ENCODE results near the gene TXNL4B. TPM values are rescaled to one million over a fixed set of nuclear protein-coding genes. Genes with fewer than 3 reads are reported as not detected.

Gene TXNL4B
- total RNA-seq, 1 experiment from 2014 or later: 7.7 TPM

DNA sequence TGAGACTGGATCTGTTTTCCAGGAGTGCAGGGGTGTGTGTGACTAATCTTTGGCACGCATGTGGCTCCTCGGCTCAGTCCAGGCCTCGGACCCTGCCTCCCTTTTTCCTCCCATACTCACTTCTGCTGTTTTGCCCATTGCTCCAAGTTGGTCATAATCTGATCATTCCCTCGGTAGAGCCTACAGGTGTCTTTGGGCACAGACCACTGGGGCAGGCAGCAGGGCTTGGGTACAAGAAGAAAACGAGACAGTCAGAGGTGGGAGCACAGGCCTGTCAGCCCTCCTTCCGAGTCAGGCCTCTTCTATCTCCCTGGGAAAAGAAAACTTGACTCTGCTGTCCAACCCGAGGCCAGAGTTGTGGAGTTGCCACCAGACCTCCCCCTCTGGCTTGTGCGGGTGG, 30.0 kb upstream of the TXNL4B start:
- no peaks in the 10 kb centered on the region for H3K27me3 ChIP-seq (ENCODE audit: control insufficient read depth, insufficient read depth, low read length)
- CTCF ChIA-PET: interaction anchor here (0.5 kb wide), 1 partner anchor 151 kb away, joined by 8 read pairs; no protein-coding TSS in a partner anchor
- no peak overlapping the region for H3K27ac ChIP-seq (ENCODE audit: low read length)
- no peak overlapping the region for H3K4me3 ChIP-seq (ENCODE audit: low read depth in 2 of 2, low read length in 2 of 2)
- BruUV-seq (replicated peaks): no TSS peak
- POLR2A ChIA-PET: no interaction called here
- intact Hi-C loops (cut with micrococcal nuclease; ENCODE audit: unreplicated experiment) (no loop called here), in situ Hi-C loops (cut with HindIII; ENCODE audit: low pct_unique_long_range_greater_than_20kb, low sequenced_read_pairs) (no loop called here)
- no peaks in the 10 kb centered on the region for H3K36me3 ChIP-seq (ENCODE audit: control insufficient read depth, insufficient read depth, low read length)
- ATAC-seq (no peak), DNase-seq (ENCODE audit: low read depth, low spot score) (no peak)
- H3K4me1 ChIP-seq (ENCODE audit: control insufficient read depth, insufficient read depth, low read length): no peaks in the 10 kb centered on the region
- H3K9me3 ChIP-seq (ENCODE audit: control insufficient read depth, insufficient read depth, low read depth, low read length): no peaks in the 10 kb centered on the region
- TF ChIP-seq REST (IDR thresholded peaks at IDR 0.05; ENCODE audit: insufficient read depth in 1 of 2, low read depth in 2 of 2, low read length in 1 of 2) (no peak), SIN3A (IDR thresholded peaks at IDR 0.05; ENCODE audit: borderline replicate concordance, insufficient read depth, low read depth, low read length) (no peak), POLR2AphosphoS5 (IDR thresholded peaks at IDR 0.05; ENCODE audit: low read depth, low read length) (no peak), TCF7L2 (IDR thresholded peaks at IDR 0.05; ENCODE audit: low read depth, low read length) (no peak)
- TF ChIP-seq, protein P1, sequence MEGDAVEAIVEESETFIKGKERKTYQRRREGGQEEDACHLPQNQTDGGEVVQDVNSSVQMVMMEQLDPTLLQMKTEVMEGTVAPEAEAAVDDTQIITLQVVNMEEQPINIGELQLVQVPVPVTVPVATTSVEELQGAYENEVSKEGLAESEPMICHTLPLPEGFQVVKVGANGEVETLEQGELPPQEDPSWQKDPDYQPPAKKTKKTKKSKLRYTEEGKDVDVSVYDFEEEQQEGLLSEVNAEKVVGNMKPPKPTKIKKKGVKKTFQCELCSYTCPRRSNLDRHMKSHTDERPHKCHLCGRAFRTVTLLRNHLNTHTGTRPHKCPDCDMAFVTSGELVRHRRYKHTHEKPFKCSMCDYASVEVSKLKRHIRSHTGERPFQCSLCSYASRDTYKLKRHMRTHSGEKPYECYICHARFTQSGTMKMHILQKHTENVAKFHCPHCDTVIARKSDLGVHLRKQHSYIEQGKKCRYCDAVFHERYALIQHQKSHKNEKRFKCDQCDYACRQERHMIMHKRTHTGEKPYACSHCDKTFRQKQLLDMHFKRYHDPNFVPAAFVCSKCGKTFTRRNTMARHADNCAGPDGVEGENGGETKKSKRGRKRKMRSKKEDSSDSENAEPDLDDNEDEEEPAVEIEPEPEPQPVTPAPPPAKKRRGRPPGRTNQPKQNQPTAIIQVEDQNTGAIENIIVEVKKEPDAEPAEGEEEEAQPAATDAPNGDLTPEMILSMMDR (IDR thresholded peaks at IDR 0.05): no peak

DNA sequence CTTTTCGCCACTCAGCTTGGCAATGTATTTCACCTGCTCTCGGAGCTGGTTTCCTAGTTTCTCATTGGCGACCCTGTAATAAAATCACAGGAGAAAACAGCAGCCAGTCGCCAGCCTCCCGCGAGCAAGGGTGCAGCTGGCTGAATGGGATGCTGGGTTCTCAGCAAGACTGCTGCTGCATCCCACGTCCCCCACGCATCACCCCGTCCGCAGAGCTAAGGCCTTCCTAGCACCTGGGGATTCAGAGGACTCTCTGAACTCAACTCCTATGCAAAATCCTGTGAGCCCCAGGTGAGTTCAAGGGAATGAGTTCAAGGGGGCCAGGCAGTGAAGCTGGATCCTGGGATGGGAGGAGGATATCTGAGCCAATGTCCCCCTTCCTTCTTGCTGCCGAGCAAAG, 29.5 kb upstream of the TXNL4B start:
- intact Hi-C loops (cut with micrococcal nuclease; ENCODE audit: unreplicated experiment): no loop called here
- in situ Hi-C loops (cut with HindIII; ENCODE audit: low pct_unique_long_range_greater_than_20kb, low sequenced_read_pairs): no loop called here
- BruUV-seq (replicated peaks): no TSS peak
- CTCF ChIA-PET: no interaction called here
- POLR2A ChIA-PET: no interaction called here
- Histone ChIP-seq H3K9me3 (ENCODE audit: control insufficient read depth, insufficient read depth, low read depth, low read length) (no peaks in the 10 kb centered on the region), H3K4me3 (ENCODE audit: low read depth in 2 of 2, low read length in 2 of 2) (no peak overlapping the region), H3K36me3 (ENCODE audit: control insufficient read depth, insufficient read depth, low read length) (no peaks in the 10 kb centered on the region), H3K27me3 (ENCODE audit: control insufficient read depth, insufficient read depth, low read length) (no peaks in the 10 kb centered on the region), H3K4me1 (ENCODE audit: control insufficient read depth, insufficient read depth, low read length) (no peaks in the 10 kb centered on the region), H3K27ac (ENCODE audit: low read length) (no peak overlapping the region)
- TF ChIP-seq, protein P1 (IDR thresholded peaks at IDR 0.05): no peak
- ATAC-seq (no peak), DNase-seq (ENCODE audit: low read depth, low spot score) (no peak)

- ATAC-seq (no peak), DNase-seq (ENCODE audit: low read depth, low spot score) (no peak)
- POLR2A ChIA-PET: no interaction called here
- in situ Hi-C loops (cut with HindIII; ENCODE audit: low pct_unique_long_range_greater_than_20kb, low sequenced_read_pairs) (no loop called here), intact Hi-C loops (cut with micrococcal nuclease; ENCODE audit: unreplicated experiment) (no loop called here)
- H3K4me1 ChIP-seq (ENCODE audit: control insufficient read depth, insufficient read depth, low read length): no peaks in the 10 kb centered on the region
- BruUV-seq (replicated peaks): no TSS peak
- TF ChIP-seq, protein P1 (IDR thresholded peaks at IDR 0.05): no peak
- TF ChIP-seq POLR2AphosphoS5 (IDR thresholded peaks at IDR 0.05; ENCODE audit: low read depth, low read length) (no peak), SIN3A (IDR thresholded peaks at IDR 0.05; ENCODE audit: borderline replicate concordance, insufficient read depth, low read depth, low read length) (no peak), REST (IDR thresholded peaks at IDR 0.05; ENCODE audit: insufficient read depth in 1 of 2, low read depth in 2 of 2, low read length in 1 of 2) (no peak), TCF7L2 (IDR thresholded peaks at IDR 0.05; ENCODE audit: low read depth, low read length) (no peak)
- no peak overlapping the region for H3K27ac ChIP-seq (ENCODE audit: low read length)
- no peaks in the 10 kb centered on the region for H3K27me3 ChIP-seq (ENCODE audit: control insufficient read depth, insufficient read depth, low read length)
- CTCF ChIA-PET: no interaction called here
- H3K36me3 ChIP-seq (ENCODE audit: control insufficient read depth, insufficient read depth, low read length): no peaks in the 10 kb centered on the region
- H3K4me3 ChIP-seq (ENCODE audit: low read depth in 2 of 2, low read length in 2 of 2): no peak overlapping the region
- no peaks in the 10 kb centered on the region for H3K9me3 ChIP-seq (ENCODE audit: control insufficient read depth, insufficient read depth, low read depth, low read length)
These were observed 28.9 kb upstream of the TXNL4B start for GRCh38 chr16:72122308-72122707.

All from Panc1 (cell line).